ENCODE data around the gene IL12RB2.

DNA sequence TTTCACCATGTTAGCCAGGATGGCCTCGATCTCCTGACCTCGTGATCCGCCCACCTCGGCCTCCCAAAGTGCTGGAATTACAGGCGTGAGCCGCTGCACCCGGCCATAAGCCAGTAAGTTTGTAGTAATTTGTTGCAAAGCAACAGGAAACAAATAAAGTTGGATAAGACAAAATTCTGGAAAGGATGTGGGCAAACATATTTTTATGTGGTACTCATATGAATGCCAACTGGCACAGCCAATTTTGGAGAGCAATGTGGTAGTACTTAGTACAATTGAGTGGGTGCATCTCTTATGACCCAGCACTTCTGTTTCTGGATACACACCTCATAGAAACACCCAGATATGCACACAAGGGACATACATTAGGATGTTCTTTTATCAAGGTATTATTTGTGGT lies 8.4 kb upstream of the IL12RB2 start:
- no peak for TF ChIP-seq SCRT2 (tag by site-specific recombination; IDR thresholded peaks at IDR 0.05)
- TF ChIP-seq TCF7L2 (IDR thresholded peaks at IDR 0.05; ENCODE audit: borderline replicate concordance, low read depth, low read length) = no peak
- TF ChIP-seq YY1 (tag by site-specific recombination; IDR thresholded peaks at IDR 0.05) = no peak

Measured in HEK293 (cell line).